Kidney (tissue), 14 donors: ENCODE data around the gene PLA1A. TPM values are rescaled to one million over a fixed set of nuclear protein-coding genes. Genes with fewer than 3 reads are reported as not detected.
A peak's percentile ranks its signal among the peaks of the same experiment; 100 is the strongest.

ENCODE experiments used
- DNase-seq, 5 donors: peaks; one replicate each; pipeline ENCODE4 v3.0.0-alpha.2; 2013 to 2020
- FAIRE-seq: peaks from 2 replicates; lab custom pipeline; 2012; peaks lifted over from hg19 to GRCh38; lab: Jason Lieb, UNC
- H3K27ac ChIP-seq, 2 donors: one replicate each; pipeline ENCODE4 v1.7.0; 2013; ENCODE audit warnings: low read depth in 2 of 2, low read length in 2 of 2, inconsistent platforms in 1 of 2
- H3K27me3 ChIP-seq: one replicate; pipeline ENCODE4 v1.7.1; 2013; ENCODE audit warnings: low read length, inconsistent platforms; ENCODE audit not compliant: control insufficient read depth, insufficient read depth
- H3K36me3 ChIP-seq, 3 donors: one replicate each; pipeline versions ENCODE4 v1.7.0 to v1.7.1; 2013; ENCODE audit warnings: low read length in 3 of 3, control low read depth in 1 of 3, inconsistent platforms in 1 of 3; ENCODE audit not compliant: insufficient read depth in 3 of 3, control insufficient read depth in 2 of 3
- H3K4me1 ChIP-seq, 3 donors: one replicate each; pipeline versions ENCODE4 v1.7.0 to v1.7.1; 2013; ENCODE audit warnings: low read length in 3 of 3, inconsistent platforms in 1 of 3, low read depth in 1 of 3; ENCODE audit not compliant: control insufficient read depth in 2 of 3, insufficient read depth in 2 of 3
- H3K4me3 ChIP-seq, 3 donors: one replicate each; pipeline versions ENCODE4 v1.7.0 to v1.8.1; 2013; ENCODE audit warnings: low read length in 3 of 3, control low read depth in 1 of 3, inconsistent platforms in 1 of 3
- H3K9ac ChIP-seq, 3 donors: one replicate each; pipeline versions ENCODE4 v1.7.0 to v1.7.1; 2013; ENCODE audit warnings: low read length in 3 of 3, control low read depth in 1 of 3, inconsistent platforms in 1 of 3
- H3K9me3 ChIP-seq, 3 donors: one replicate each; pipeline versions ENCODE4 v1.7.0 to v1.7.1; 2013; ENCODE audit warnings: low read length in 3 of 3, control low read depth in 1 of 3, inconsistent platforms in 1 of 3; ENCODE audit not compliant: control insufficient read depth in 2 of 3, insufficient read depth in 1 of 3
- intact Hi-C: fragments of 100-400 bp; cut with DNase I; formaldehyde crosslinking; loops from one replicate; pipeline ENCODE4 v1.11.1; 2022
- polyA plus RNA-seq: library from polyadenylated mRNA; stranded (reverse); fragments of 350-450 nt; fragmentation: Illumina TruSeq; extraction: RNeasy Lipid Tissue Mini Kit (QIAGEN cat#74804); gene quantifications from one replicate; pipeline ENCODE4 v1.2.3, GENCODE V29; 2014; ENCODE audit warnings: low read depth, low replicate concordance; ENCODE audit not compliant: insufficient read depth
- total RNA-seq: library from RNA; stranded (reverse); fragmentation: NEBNext Ultra II Directional; extraction: Animal tissue kit (Norgen Biotek cat#: 25700); gene quantifications from one replicate; pipeline ENCODE4 v1.2.1, GENCODE V29; 2021
- TF ChIP-seq, protein P1 (sequence below): IDR thresholded peaks from 3 replicates; pipeline ENCODE4 v1.5.1; 2012; ENCODE audit warnings: mild to moderate bottlenecking, moderate library complexity, borderline replicate concordance; ENCODE audit not compliant: insufficient read depth; ENCODE audit errors: extremely low read depth
- donor health status: control.
- donor health status: control.
- donor health status: control.
- donor health status: control.
- donor health status: control.
- donor health status: DM: yes; HTN: yes; CAD: no.
- donor health status: Normal renal cell carcinoma (clear cell type).

The PLA1A gene
- total and polyA plus RNA-seq, 2 donors from 2014 or later, result 6.7 to 10.1 TPM

DNA sequence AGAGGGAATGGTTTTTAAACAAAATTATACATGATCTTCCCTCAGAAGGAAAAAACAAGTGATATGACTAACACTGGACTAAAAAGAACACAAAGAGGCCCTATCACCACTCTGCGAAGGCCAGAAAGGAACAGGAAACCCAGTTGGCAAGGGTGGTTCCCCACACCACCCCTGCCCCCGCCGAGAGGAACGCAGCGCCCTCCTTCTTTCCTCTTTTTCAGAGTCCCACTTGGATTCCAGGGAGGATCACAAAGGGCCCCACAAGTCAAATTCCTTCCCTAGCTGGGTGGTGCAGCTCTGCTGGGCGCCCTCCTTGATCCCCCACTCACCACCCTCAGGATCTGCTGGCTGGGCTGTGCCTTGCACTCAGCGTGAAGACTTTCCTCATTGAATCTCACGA lies 29.8 kb downstream of the PLA1A start:
- intact Hi-C loops, result no loop called here
- Histone ChIP-seq H3K36me3 (no peaks in the 10 kb centered on the region), H3K27ac (no peak overlapping the region), H3K9me3 (no peaks in the 10 kb centered on the region), H3K27me3 (no peaks in the 10 kb centered on the region), H3K4me1 (peaks cover 0 to 4% (median 3%) of the 10 kb centered on the region in 3 donors), H3K4me3 (no peak overlapping the region), H3K9ac (no peak overlapping the region)
- TF ChIP-seq, protein P1, sequence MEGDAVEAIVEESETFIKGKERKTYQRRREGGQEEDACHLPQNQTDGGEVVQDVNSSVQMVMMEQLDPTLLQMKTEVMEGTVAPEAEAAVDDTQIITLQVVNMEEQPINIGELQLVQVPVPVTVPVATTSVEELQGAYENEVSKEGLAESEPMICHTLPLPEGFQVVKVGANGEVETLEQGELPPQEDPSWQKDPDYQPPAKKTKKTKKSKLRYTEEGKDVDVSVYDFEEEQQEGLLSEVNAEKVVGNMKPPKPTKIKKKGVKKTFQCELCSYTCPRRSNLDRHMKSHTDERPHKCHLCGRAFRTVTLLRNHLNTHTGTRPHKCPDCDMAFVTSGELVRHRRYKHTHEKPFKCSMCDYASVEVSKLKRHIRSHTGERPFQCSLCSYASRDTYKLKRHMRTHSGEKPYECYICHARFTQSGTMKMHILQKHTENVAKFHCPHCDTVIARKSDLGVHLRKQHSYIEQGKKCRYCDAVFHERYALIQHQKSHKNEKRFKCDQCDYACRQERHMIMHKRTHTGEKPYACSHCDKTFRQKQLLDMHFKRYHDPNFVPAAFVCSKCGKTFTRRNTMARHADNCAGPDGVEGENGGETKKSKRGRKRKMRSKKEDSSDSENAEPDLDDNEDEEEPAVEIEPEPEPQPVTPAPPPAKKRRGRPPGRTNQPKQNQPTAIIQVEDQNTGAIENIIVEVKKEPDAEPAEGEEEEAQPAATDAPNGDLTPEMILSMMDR, result no peak
- no peak for FAIRE-seq
- peak in 1 of 5 donors; percentile 14 for DNase-seq

DNA sequence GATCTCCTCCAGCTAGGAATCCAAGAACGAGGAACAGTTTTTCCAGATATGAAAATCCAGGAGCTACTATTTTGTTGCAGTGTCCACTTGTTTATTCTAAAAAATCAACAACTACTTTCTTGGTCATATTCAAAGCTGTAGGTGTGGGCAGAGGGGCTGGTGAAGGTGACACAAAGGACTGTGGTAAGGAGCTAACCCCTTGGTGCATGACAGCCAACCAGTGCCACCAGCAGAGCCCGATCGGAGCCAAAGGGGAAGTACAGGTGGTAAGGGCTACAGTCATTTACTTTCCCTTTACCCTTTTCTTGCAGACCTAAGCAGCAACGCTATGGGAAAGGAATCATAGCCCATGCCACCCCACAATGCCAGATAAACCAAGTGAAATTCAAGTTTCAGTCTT lies 30.7 kb downstream of the PLA1A start:
- peak overlapping the region in 1 of 2 donors; percentile 17 for H3K27ac ChIP-seq
- H3K9me3 ChIP-seq, result no peaks in the 10 kb centered on the region
- intact Hi-C loops, result no loop called here
- no peak overlapping the region for H3K4me3 ChIP-seq
- TF ChIP-seq, protein P1, result no peak
- peak in 1 of 5 donors; percentile 13 for DNase-seq
- no peak for FAIRE-seq
- peaks cover 0 to 4% (median 3%) of the 10 kb centered on the region in 3 donors for H3K4me1 ChIP-seq
- no peak overlapping the region for H3K9ac ChIP-seq
- H3K27me3 ChIP-seq, result no peaks in the 10 kb centered on the region
- H3K36me3 ChIP-seq, result no peaks in the 10 kb centered on the region

DNA sequence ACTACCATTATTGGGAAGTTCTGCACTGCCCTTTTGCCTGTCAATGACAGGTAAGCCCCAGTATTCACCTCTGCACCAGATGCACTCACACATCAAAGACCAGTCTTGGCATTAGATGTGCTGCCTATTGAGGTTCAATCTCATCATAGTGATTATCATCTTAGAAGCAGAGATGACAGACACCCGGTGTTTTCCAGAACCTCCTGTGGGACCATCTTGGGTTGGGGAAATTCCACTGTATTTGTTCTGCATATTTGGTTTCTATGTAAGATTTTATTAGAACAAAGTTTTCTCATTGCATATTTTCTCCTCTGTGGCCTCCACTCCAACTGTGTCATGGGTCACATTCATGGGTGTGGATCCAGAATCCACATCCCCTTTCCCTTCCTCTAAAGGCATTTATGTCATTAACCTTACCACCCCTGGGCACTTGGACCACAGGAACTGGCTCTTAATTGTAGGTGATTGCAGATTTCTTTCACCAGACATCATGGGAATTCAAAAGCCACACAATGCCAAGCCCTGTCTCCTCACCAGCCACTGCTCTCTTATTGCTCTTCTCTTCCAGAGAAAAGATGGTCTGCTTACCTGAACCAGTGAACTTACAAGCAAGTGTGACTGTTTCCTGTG lies 31.2 kb downstream of the PLA1A start:
- Histone ChIP-seq H3K4me3 (no peak overlapping the region), H3K9me3 (no peaks in the 10 kb centered on the region), H3K27ac (peak overlapping the region in 1 of 2 donors; percentile 17), H3K9ac (no peak overlapping the region), H3K27me3 (no peaks in the 10 kb centered on the region), H3K4me1 (peaks cover 0 to 4% (median 3%) of the 10 kb centered on the region in 3 donors), H3K36me3 (no peaks in the 10 kb centered on the region)
- TF ChIP-seq, protein P1, result no peak
- intact Hi-C loops, result no loop called here
- FAIRE-seq, result no peak
- DNase-seq, result no peak
